HCT116 (cell line): ENCODE results near the gene LAMC3. TPM values are rescaled to one million over a fixed set of nuclear protein-coding genes. Genes with fewer than 3 reads are reported as not detected.

Experiments
- ATAC-seq: fragments of 200-7000 bp; cut with Tn5 transposase; 2 replicates; pipeline ENCODE4 v1.9.1; 2020; ENCODE audit warnings: mild to moderate bottlenecking, moderate library complexity
- BruUV-seq: library from RNA; stranded (reverse); fragments of 400-500 nt; replicated peaks from 2 replicates; lab custom pipeline; 2021; lab: Mats Ljungman, UMichigan
- CTCF ChIA-PET: fragments of 300-600 bp; sonication (Branson Sonifier 250); formaldehyde crosslinking; loops from one replicate; lab custom pipeline; 2021; ENCODE audit warnings: antibody characterized with exemption; lab: Charles Lee
- POLR2A ChIA-PET: fragments of 300-600, 350-600 bp; sonication (Branson Sonifier 250); formaldehyde crosslinking; loops from one replicate; lab custom pipeline; 2021; ENCODE audit warnings: antibody characterized with exemption; lab: Charles Lee
- RAD21 ChIA-PET, 2 experiments: fragments of 300-600 bp; sonication (Branson Sonifier 250); formaldehyde crosslinking; loops; one replicate each; lab custom pipeline; 2023; ENCODE audit warnings: low total read pairs in 2 of 2; ENCODE audit not compliant: uncharacterized antibody in 2 of 2, unreplicated experiment in 2 of 2, low non-redundant PET in 1 of 2; lab: Charles Lee
- DNase-seq: peaks from one replicate; pipeline ENCODE4 v3.0.0-alpha.2; 2010; ENCODE audit warnings: low read depth, low spot score
- H2AFZ ChIP-seq: fragments of 200-600 bp; shearing (Covaris generic), sonication (generic); 2 replicates; pipeline ENCODE4 v1.6.1; 2017; ENCODE audit warnings: low read depth, mixed run types, mixed read lengths, antibody characterized with exemption, low read length; ENCODE audit not compliant: poor library complexity, severe bottlenecking
- H3K27ac ChIP-seq: 2 replicates; pipeline ENCODE4 v1.5.1; 2012; ENCODE audit warnings: low read depth, low read length
- H3K27me3 ChIP-seq: fragments of 200-600 bp; sonication (generic); 2 replicates; pipeline ENCODE4 v1.6.1; 2016; ENCODE audit warnings: mixed run types, low read length, mixed read lengths; ENCODE audit not compliant: insufficient read depth
- H3K36me3 ChIP-seq, 2 experiments: fragments of 200-500 bp in 1 of 2; fragments of 200-600 bp in 1 of 2; sonication (Bioruptor generic) in 1 of 2; sonication (generic) in 1 of 2; 2 replicates each; pipeline versions ENCODE4 v1.5.1 to v1.6.1; 2014 to 2016; ENCODE audit warnings: low read length in 2 of 2, inconsistent platforms in 1 of 2, mixed read lengths in 1 of 2, mixed run types in 1 of 2; ENCODE audit not compliant: insufficient read depth in 2 of 2, control insufficient read depth in 1 of 2
- H3K4me1 ChIP-seq, 2 experiments: fragments of 200-600 bp in 1 of 2; sonication (generic) in 1 of 2; 2 replicates each; pipeline versions ENCODE4 v1.5.1 to v1.6.1; 2012 to 2017; ENCODE audit warnings: low read length in 2 of 2, inconsistent platforms in 1 of 2, mild to moderate bottlenecking in 1 of 2, mixed read lengths in 1 of 2, mixed run types in 1 of 2, moderate library complexity in 1 of 2; ENCODE audit not compliant: insufficient read depth in 2 of 2, control insufficient read depth in 1 of 2
- H3K4me2 ChIP-seq: fragments of 200-600 bp; sonication (generic); 2 replicates; pipeline ENCODE4 v1.6.1; 2017; ENCODE audit warnings: mixed run types, low read length, mixed read lengths
- H3K4me3 ChIP-seq, 2 experiments: fragments of 200-600 bp in 1 of 2; sonication (generic) in 1 of 2; replicated peaks in 1 of 2; 2 replicates each; pipeline ENCODE4 v1.5.1; 2011 to 2016; ENCODE audit warnings: low read length in 2 of 2, control low read depth in 1 of 2, low read depth in 1 of 2, mild to moderate bottlenecking in 1 of 2, mixed read lengths in 1 of 2, mixed run types in 1 of 2
- H3K79me2 ChIP-seq: fragments of 200-600 bp; sonication (generic); 2 replicates; pipeline ENCODE4 v1.6.1; 2017; ENCODE audit warnings: mild to moderate bottlenecking, mixed run types, low read length, moderate library complexity, mixed read lengths; ENCODE audit not compliant: insufficient read depth
- H3K9ac ChIP-seq: fragments of 200-600 bp; sonication (generic); 2 replicates; pipeline ENCODE4 v1.6.1; 2016; ENCODE audit warnings: low read length, mixed read lengths
- H3K9me2 ChIP-seq: fragments of 200-600 bp; sonication (generic), shearing (Covaris generic); 2 replicates; pipeline ENCODE4 v1.6.1; 2017; ENCODE audit warnings: mixed run types, mild to moderate bottlenecking, moderate library complexity; ENCODE audit not compliant: insufficient read depth
- H3K9me3 ChIP-seq, 2 experiments: fragments of 200-500 bp in 1 of 2; fragments of 200-600 bp in 1 of 2; sonication (Bioruptor generic) in 1 of 2; sonication (generic) in 1 of 2; 2 replicates each; pipeline ENCODE4 v1.6.1; 2014 to 2017; ENCODE audit warnings: low read length in 2 of 2, mixed read lengths in 2 of 2, inconsistent platforms in 1 of 2, low read depth in 1 of 2, mild to moderate bottlenecking in 1 of 2, mixed run types in 1 of 2, moderate library complexity in 1 of 2; ENCODE audit not compliant: control insufficient read depth in 1 of 2, insufficient read depth in 1 of 2
- H4K20me1 ChIP-seq: fragments of 200-600 bp; sonication (generic), shearing (Covaris generic); 2 replicates; pipeline ENCODE4 v1.6.1; 2017; ENCODE audit warnings: mixed run types, mild to moderate bottlenecking, moderate library complexity; ENCODE audit not compliant: insufficient read depth
- CBX3 ChIP-seq: IDR thresholded peaks from 2 replicates; pipeline ENCODE4 v1.6.1; 2012; ENCODE audit warnings: low read depth
- CEBPB ChIP-seq: IDR thresholded peaks from 2 replicates; pipeline ENCODE4 v1.6.1; 2012; ENCODE audit warnings: low read depth
- JUND ChIP-seq: IDR thresholded peaks from 2 replicates; pipeline ENCODE4 v1.6.1; 2012
- MAX ChIP-seq: IDR thresholded peaks from 2 replicates; pipeline ENCODE4 v1.6.1; 2012
- REST ChIP-seq: IDR thresholded peaks from 2 replicates; pipeline ENCODE4 v1.6.1; 2012; ENCODE audit warnings: low read depth
- SP1 ChIP-seq: IDR thresholded peaks from 2 replicates; pipeline ENCODE4 v1.6.1; 2012; ENCODE audit warnings: low read depth
- ZFX ChIP-seq: fragments of 450-650 bp; IDR thresholded peaks from 2 replicates; pipeline ENCODE4 v1.6.1; 2017
- ZNF274 ChIP-seq: fragments of 200-500 bp; sonication (Bioruptor generic); IDR thresholded peaks from 2 replicates; pipeline ENCODE4 v1.6.1; 2014; ENCODE audit warnings: mild to moderate bottlenecking, low read depth, low read length, inconsistent platforms
- intact Hi-C: fragments of 100-400 bp; cut with micrococcal nuclease; formaldehyde crosslinking; loops from 2 replicates; pipeline ENCODE4 v1.10.0; 2022
- total RNA-seq: library from RNA; stranded (reverse); gene quantifications from one replicate; pipeline ENCODE4 v1.2.1, GENCODE V29; 2021; ENCODE audit not compliant: unreplicated experiment
- TF ChIP-seq, protein P1 (sequence below): IDR thresholded peaks from 2 replicates; pipeline ENCODE4 v1.6.1; 2011; ENCODE audit warnings: mild to moderate bottlenecking, low read length, moderate library complexity; ENCODE audit not compliant: insufficient replicate concordance; ENCODE audit errors: extremely low read depth

Gene LAMC3
- total RNA-seq, 1 experiment from 2014 or later, result 7.7 TPM

GRCh38 chr9:131080589-131080988, 71.6 kb downstream of the LAMC3 start:
- no peak overlapping the region for H3K27ac ChIP-seq
- CTCF ChIA-PET, result no interaction called here
- H3K27me3 ChIP-seq, result no peaks in the 10 kb centered on the region
- peaks cover 11 to 15% of the 10 kb centered on the region in 2 experiments for H3K4me1 ChIP-seq
- no peaks in the 10 kb centered on the region for H3K36me3 ChIP-seq
- RAD21 ChIA-PET, result no interaction called here
- no peaks in the 10 kb centered on the region for H3K9me2 ChIP-seq
- no peak for TF ChIP-seq JUND
- TF ChIP-seq REST, result no peak
- ATAC-seq (no peak), DNase-seq (no peak)
- intact Hi-C loops, result no loop called here
- no peak overlapping the region for H3K4me2 ChIP-seq
- no peak overlapping the region for H2AFZ ChIP-seq
- no peaks in the 10 kb centered on the region for H4K20me1 ChIP-seq
- POLR2A ChIA-PET, result no interaction called here
- H3K9me3 ChIP-seq, result no peaks in the 10 kb centered on the region
- no TSS peak for BruUV-seq
- H3K4me3 ChIP-seq, result no peak overlapping the region
- H3K9ac ChIP-seq, result no peak overlapping the region
- no peaks in the 10 kb centered on the region for H3K79me2 ChIP-seq

GRCh38 chr9:131081868-131082267, 72.9 kb downstream of the LAMC3 start:
- Histone ChIP-seq H2AFZ (no peak overlapping the region), H3K4me2 (no peak overlapping the region), H3K36me3 (no peaks in the 10 kb centered on the region), H3K9me2 (no peaks in the 10 kb centered on the region), H3K4me1 (peaks cover 11 to 15% of the 10 kb centered on the region in 2 experiments), H3K4me3 (no peak overlapping the region), H3K27me3 (no peaks in the 10 kb centered on the region), H3K79me2 (no peaks in the 10 kb centered on the region), H3K27ac (no peak overlapping the region), H3K9me3 (no peaks in the 10 kb centered on the region), H3K9ac (no peak overlapping the region), H4K20me1 (no peaks in the 10 kb centered on the region)
- intact Hi-C loops, result no loop called here
- ChIA-PET RAD21 (no interaction called here), POLR2A (interaction anchor here (1.4 kb wide), 1 partner anchor 43 kb away, joined by 3 read pairs; the partner anchor contains the start of gene NUP214), CTCF (interaction anchor here (2.6 kb wide), 1 partner anchor 255 kb away, joined by 8 read pairs; no protein-coding TSS in a partner anchor)
- TF ChIP-seq, protein P1, sequence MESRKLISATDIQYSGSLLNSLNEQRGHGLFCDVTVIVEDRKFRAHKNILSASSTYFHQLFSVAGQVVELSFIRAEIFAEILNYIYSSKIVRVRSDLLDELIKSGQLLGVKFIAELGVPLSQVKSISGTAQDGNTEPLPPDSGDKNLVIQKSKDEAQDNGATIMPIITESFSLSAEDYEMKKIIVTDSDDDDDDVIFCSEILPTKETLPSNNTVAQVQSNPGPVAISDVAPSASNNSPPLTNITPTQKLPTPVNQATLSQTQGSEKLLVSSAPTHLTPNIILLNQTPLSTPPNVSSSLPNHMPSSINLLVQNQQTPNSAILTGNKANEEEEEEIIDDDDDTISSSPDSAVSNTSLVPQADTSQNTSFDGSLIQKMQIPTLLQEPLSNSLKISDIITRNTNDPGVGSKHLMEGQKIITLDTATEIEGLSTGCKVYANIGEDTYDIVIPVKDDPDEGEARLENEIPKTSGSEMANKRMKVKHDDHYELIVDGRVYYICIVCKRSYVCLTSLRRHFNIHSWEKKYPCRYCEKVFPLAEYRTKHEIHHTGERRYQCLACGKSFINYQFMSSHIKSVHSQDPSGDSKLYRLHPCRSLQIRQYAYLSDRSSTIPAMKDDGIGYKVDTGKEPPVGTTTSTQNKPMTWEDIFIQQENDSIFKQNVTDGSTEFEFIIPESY, result no peak
- TF ChIP-seq CBX3 (no peak), REST (no peak), SP1 (no peak), MAX (no peak), ZNF274 (no peak), ZFX (no peak), CEBPB (no peak), JUND (no peak)
- DNase-seq (no peak), ATAC-seq (no peak)
- BruUV-seq, result no TSS peak
